ENCODE data around the gene STARD7.

- TF ChIP-seq ZFX (IDR thresholded peaks at IDR 0.05) (no peak), CTCF (conservative IDR thresholded peaks at IDR 0.05) (no peak)
Measured at GRCh38 chr2:96195410-96196066, 13.1 kb downstream of the STARD7 start.

Data from C4-2B (cell line).